Measurements from ENCODE around the gene SLC16A6.
"Not testable (repeated sequence)": the region's sequence is repeated elsewhere in the genome, so short reads cannot be mapped to it uniquely, and the experiment has no call there.

The SLC16A6 gene

GRCh38 chr17:68246271-68247028 lies 44.5 kb downstream of the SLC16A6 start:
- Mint-ChIP-seq H3K27ac (peak overlapping the region; percentile 96), H3K4me1 (ENCODE audit: low read depth) (peaks cover 25% of the 10 kb centered on the region)
- intact Hi-C loops (cut with micrococcal nuclease), result loop anchor here (5.0 kb wide), 1 partner anchor 39 kb away; no protein-coding TSS in a partner anchor

GRCh38 chr17:68239632-68240366 lies 51.1 kb downstream of the SLC16A6 start:
- Mint-ChIP-seq H3K9me3 (no peaks in the 10 kb centered on the region), H3K27ac (peak overlapping the region; percentile 21), H3K27me3 (no peaks in the 10 kb centered on the region), H3K4me3 (no peak overlapping the region), H3K4me1 (ENCODE audit: low read depth) (peaks cover 23% of the 10 kb centered on the region), H3K36me3 (ENCODE audit: low read depth) (no peaks in the 10 kb centered on the region)
- intact Hi-C loops (cut with micrococcal nuclease), result no loop called here

More at GRCh38 chr17:68246271-68247028, 44.5 kb downstream of the SLC16A6 start:
- H3K4me3 Mint-ChIP-seq, result peak overlapping the region; percentile 89
- H3K27me3 Mint-ChIP-seq, result no peaks in the 10 kb centered on the region
- H3K36me3 Mint-ChIP-seq (ENCODE audit: low read depth), result peaks cover 6% of the 10 kb centered on the region
- H3K9me3 Mint-ChIP-seq, result no peaks in the 10 kb centered on the region

- H3K36me3 Mint-ChIP-seq (ENCODE audit: low read depth), result no peaks in the 10 kb centered on the region
- no peaks in the 10 kb centered on the region for H3K27me3 Mint-ChIP-seq
- H3K4me1 Mint-ChIP-seq (ENCODE audit: low read depth), result peaks cover 29% of the 10 kb centered on the region
- no peak overlapping the region for H3K4me3 Mint-ChIP-seq
- H3K9me3 Mint-ChIP-seq, result no peaks in the 10 kb centered on the region
- no peak overlapping the region for H3K27ac Mint-ChIP-seq
- intact Hi-C loops (cut with micrococcal nuclease), result no loop called here
Measured at GRCh38 chr17:68238871-68239253, 52.1 kb downstream of the SLC16A6 start.

GRCh38 chr17:68238164-68238870 lies 52.6 kb downstream of the SLC16A6 start:
- Mint-ChIP-seq H3K27ac (peak overlapping the region; percentile 98), H3K4me1 (ENCODE audit: low read depth) (peaks cover 29% of the 10 kb centered on the region), H3K36me3 (ENCODE audit: low read depth) (no peaks in the 10 kb centered on the region), H3K9me3 (no peaks in the 10 kb centered on the region), H3K4me3 (peak overlapping the region; percentile 74), H3K27me3 (no peaks in the 10 kb centered on the region)
- intact Hi-C loops (cut with micrococcal nuclease), result no loop called here

GRCh38 chr17:68237369-68238163 lies 53.4 kb downstream of the SLC16A6 start:
- Mint-ChIP-seq H3K27ac (peak overlapping the region; percentile 98), H3K4me1 (ENCODE audit: low read depth) (peaks cover 35% of the 10 kb centered on the region), H3K4me3 (peak overlapping the region; percentile 74)
- intact Hi-C loops (cut with micrococcal nuclease); H3K36me3 Mint-ChIP-seq (ENCODE audit: low read depth); H3K9me3 Mint-ChIP-seq; H3K27me3 Mint-ChIP-seq: not testable (repeated sequence)

- H3K4me3 Mint-ChIP-seq; H3K27me3 Mint-ChIP-seq; intact Hi-C loops (cut with micrococcal nuclease); H3K9me3 Mint-ChIP-seq; H3K36me3 Mint-ChIP-seq (ENCODE audit: low read depth): not testable (repeated sequence)
- peak overlapping the region; percentile 80 for H3K27ac Mint-ChIP-seq
- H3K4me1 Mint-ChIP-seq (ENCODE audit: low read depth), result peaks cover 35% of the 10 kb centered on the region
Measured at GRCh38 chr17:68235336-68235791, 55.6 kb downstream of the SLC16A6 start.

GRCh38 chr17:68234726-68235335 lies 56.1 kb downstream of the SLC16A6 start:
- H3K27me3 Mint-ChIP-seq; H3K36me3 Mint-ChIP-seq (ENCODE audit: low read depth); intact Hi-C loops (cut with micrococcal nuclease); H3K4me3 Mint-ChIP-seq; H3K9me3 Mint-ChIP-seq: not testable (repeated sequence)
- Mint-ChIP-seq H3K4me1 (ENCODE audit: low read depth) (peaks cover 37% of the 10 kb centered on the region), H3K27ac (peak overlapping the region; percentile 80)

- Mint-ChIP-seq H3K4me1 (ENCODE audit: low read depth) (peaks cover 48% of the 10 kb centered on the region), H3K27ac (peak overlapping the region; percentile 43)
- not testable (repeated sequence) for H3K9me3 Mint-ChIP-seq
Measured at GRCh38 chr17:68232741-68233140, 58.2 kb downstream of the SLC16A6 start.

GRCh38 chr17:68231541-68231940 lies 59.4 kb downstream of the SLC16A6 start:
- intact Hi-C loops (cut with micrococcal nuclease), result no loop called here

More at GRCh38 chr17:68232741-68233140, 58.2 kb downstream of the SLC16A6 start:
- intact Hi-C loops (cut with micrococcal nuclease); H3K27me3 Mint-ChIP-seq; H3K36me3 Mint-ChIP-seq (ENCODE audit: low read depth); H3K4me3 Mint-ChIP-seq: not testable (repeated sequence)

GRCh38 chr17:68231131-68231530 lies 59.8 kb downstream of the SLC16A6 start:
- intact Hi-C loops (cut with micrococcal nuclease); H3K9me3 Mint-ChIP-seq; H3K36me3 Mint-ChIP-seq (ENCODE audit: low read depth); H3K27me3 Mint-ChIP-seq; H3K4me3 Mint-ChIP-seq; H3K27ac Mint-ChIP-seq: not testable (repeated sequence)
- H3K4me1 Mint-ChIP-seq (ENCODE audit: low read depth), result peaks cover 46% of the 10 kb centered on the region

More at GRCh38 chr17:68231541-68231940, 59.4 kb downstream of the SLC16A6 start:
- Mint-ChIP-seq H3K27me3 (peaks cover 2% of the 10 kb centered on the region), H3K4me3 (no peak overlapping the region), H3K27ac (no peak overlapping the region), H3K36me3 (ENCODE audit: low read depth) (peaks cover 6% of the 10 kb centered on the region), H3K9me3 (no peaks in the 10 kb centered on the region), H3K4me1 (ENCODE audit: low read depth) (peaks cover 46% of the 10 kb centered on the region)

- intact Hi-C loops (cut with micrococcal nuclease), result no loop called here
- H3K27me3 Mint-ChIP-seq, result peaks cover 5% of the 10 kb centered on the region
- H3K4me1 Mint-ChIP-seq (ENCODE audit: low read depth), result peaks cover 43% of the 10 kb centered on the region
- H3K27ac Mint-ChIP-seq, result no peak overlapping the region
- peaks cover 6% of the 10 kb centered on the region for H3K36me3 Mint-ChIP-seq (ENCODE audit: low read depth)
- H3K4me3 Mint-ChIP-seq, result no peak overlapping the region
- no peaks in the 10 kb centered on the region for H3K9me3 Mint-ChIP-seq
Measured at GRCh38 chr17:68229619-68230018, 61.3 kb downstream of the SLC16A6 start.

- H3K9me3 Mint-ChIP-seq, result no peaks in the 10 kb centered on the region
- intact Hi-C loops (cut with micrococcal nuclease), result no loop called here
- H3K4me3 Mint-ChIP-seq, result no peak overlapping the region
- H3K27me3 Mint-ChIP-seq, result peaks cover 5% of the 10 kb centered on the region
- peak overlapping the region; percentile 0 for H3K27ac Mint-ChIP-seq
- peaks cover 40% of the 10 kb centered on the region for H3K4me1 Mint-ChIP-seq (ENCODE audit: low read depth)
- peaks cover 6% of the 10 kb centered on the region for H3K36me3 Mint-ChIP-seq (ENCODE audit: low read depth)
Measured at GRCh38 chr17:68228817-68229570, 61.9 kb downstream of the SLC16A6 start.

All from dendritic cell treated with granulocyte-macrophage colony-stimulating factor and Interleukin-4, amounts not matched to agents 40 ng/mL and 50 ng/mL, for 4 days (primary cell).